Activated T-helper 1 cell treated with anti-CD3 and anti-CD28 coated beads, Interleukin-2, amount 50 U/mL, for 16 hours (primary cell): ENCODE data around the gene BACH2.
"Not testable (repeated sequence)": the region's sequence is repeated elsewhere in the genome, so short reads cannot be mapped to it uniquely, and the experiment has no call there.

Source experiments
- DNase-seq, 2 donors: peaks; one replicate each; pipeline ENCODE4 v3.0.0-alpha.2; 2020; ENCODE audit warnings: low read depth in 1 of 2, low spot score in 1 of 2

BACH2 gene

GRCh38 chr6:90184334-90185298 is 112.0 kb downstream of the BACH2 start:
- no peak for DNase-seq

- no peak for DNase-seq
Observed at GRCh38 chr6:90183587-90184333, 112.9 kb downstream of the BACH2 start.

- DNase-seq = no peak
Observed at GRCh38 chr6:90180526-90180925, 116.1 kb downstream of the BACH2 start.

GRCh38 chr6:90179190-90180169 is 117.2 kb downstream of the BACH2 start:
- DNase-seq = no peak

- no peak for DNase-seq
Observed at GRCh38 chr6:90178384-90178855, 118.2 kb downstream of the BACH2 start.

GRCh38 chr6:90177544-90178383 is 118.9 kb downstream of the BACH2 start:
- no peak for DNase-seq

GRCh38 chr6:90175627-90176538 is 120.8 kb downstream of the BACH2 start:
- peak in 1 of 2 donors; percentile 29 for DNase-seq

GRCh38 chr6:90173262-90173925 is 123.2 kb downstream of the BACH2 start:
- DNase-seq = no peak

- no peak for DNase-seq
Observed at GRCh38 chr6:90170601-90171000, 126.0 kb downstream of the BACH2 start.

GRCh38 chr6:90169374-90169773 is 127.3 kb downstream of the BACH2 start:
- no peak for DNase-seq

- DNase-seq = no peak
Observed at GRCh38 chr6:90168693-90169131, 127.9 kb downstream of the BACH2 start.

GRCh38 chr6:90167514-90168379 is 128.9 kb downstream of the BACH2 start:
- no peak for DNase-seq

- not testable (repeated sequence) for DNase-seq
Observed at GRCh38 chr6:90166155-90166924, 130.3 kb downstream of the BACH2 start.

GRCh38 chr6:90162648-90163387 is 133.8 kb downstream of the BACH2 start:
- DNase-seq = no peak

GRCh38 chr6:90160013-90160412 is 136.6 kb downstream of the BACH2 start:
- DNase-seq = no peak

- no peak for DNase-seq
Observed at GRCh38 chr6:90159452-90159851, 137.2 kb downstream of the BACH2 start.
